ENCODE measurements around the gene CHRNB4. TPM values are rescaled to one million over a fixed set of nuclear protein-coding genes. Genes with fewer than 3 reads are reported as not detected.

The CHRNB4 gene
- total RNA-seq, 3 donors from 2014 or later = 0.29 to 2.4 TPM; not detected in 1

GRCh38 chr15:78635346-78635745, 5.7 kb downstream of the CHRNB4 start:
- Histone ChIP-seq H3K9me3 (no peaks in the 10 kb centered on the region), H3K36me3 (ENCODE audit: low read depth) (no peaks in the 10 kb centered on the region), H3K4me1 (ENCODE audit: low read depth) (no peaks in the 10 kb centered on the region), H3K4me3 (no peak overlapping the region)
- no peak for TF ChIP-seq CTCF (IDR thresholded peaks at IDR 0.05)
- intact Hi-C loops (cut with DNase I, micrococcal nuclease) = no loop called here
- ATAC-seq = no peak
- no peak for DNase-seq

- no peaks in the 10 kb centered on the region for H3K36me3 ChIP-seq (ENCODE audit: low read depth)
- intact Hi-C loops (cut with DNase I, micrococcal nuclease) = no loop called here
- ATAC-seq (no peak), DNase-seq (no peak)
- H3K4me1 ChIP-seq (ENCODE audit: low read depth) = no peaks in the 10 kb centered on the region
- H3K4me3 ChIP-seq = no peak overlapping the region
- no peak for TF ChIP-seq CTCF (IDR thresholded peaks at IDR 0.05)
- H3K9me3 ChIP-seq = no peaks in the 10 kb centered on the region
Measured at GRCh38 chr15:78634210-78635145, 6.5 kb downstream of the CHRNB4 start.

GRCh38 chr15:78633348-78633747, 7.7 kb downstream of the CHRNB4 start:
- intact Hi-C loops (cut with DNase I, micrococcal nuclease) = no loop called here
- no peak for TF ChIP-seq CTCF (IDR thresholded peaks at IDR 0.05)
- DNase-seq (no peak), ATAC-seq (no peak)
- H3K4me3 ChIP-seq = no peak overlapping the region
- H3K4me1 ChIP-seq (ENCODE audit: low read depth) = no peaks in the 10 kb centered on the region
- no peaks in the 10 kb centered on the region for H3K9me3 ChIP-seq
- H3K36me3 ChIP-seq (ENCODE audit: low read depth) = no peaks in the 10 kb centered on the region

GRCh38 chr15:78630886-78631633, 9.9 kb downstream of the CHRNB4 start:
- Histone ChIP-seq H3K36me3 (ENCODE audit: low read depth) (no peaks in the 10 kb centered on the region), H3K4me3 (no peak overlapping the region), H3K4me1 (ENCODE audit: low read depth) (no peaks in the 10 kb centered on the region), H3K9me3 (no peaks in the 10 kb centered on the region)
- intact Hi-C loops (cut with DNase I, micrococcal nuclease) = no loop called here
- ATAC-seq = no peak
- TF ChIP-seq CTCF (IDR thresholded peaks at IDR 0.05) = no peak
- DNase-seq = no peak

GRCh38 chr15:78629716-78630065, 11.3 kb downstream of the CHRNB4 start:
- intact Hi-C loops (cut with DNase I, micrococcal nuclease) = no loop called here
- ATAC-seq (no peak), DNase-seq (no peak)

More at GRCh38 chr15:78629716-78630065, 11.3 kb downstream of the CHRNB4 start:
- Histone ChIP-seq H3K36me3 (ENCODE audit: low read depth) (no peaks in the 10 kb centered on the region), H3K4me3 (no peak overlapping the region), H3K9me3 (no peaks in the 10 kb centered on the region), H3K4me1 (ENCODE audit: low read depth) (no peaks in the 10 kb centered on the region)
- no peak for TF ChIP-seq CTCF (IDR thresholded peaks at IDR 0.05)

Measured in mucosa of descending colon (tissue), 3 donors.